PC-9 (cell line): ENCODE measurements around the gene SPHKAP. TPM values are rescaled to one million over a fixed set of nuclear protein-coding genes. Genes with fewer than 3 reads are reported as not detected.
"Not testable (repeated sequence)": the region's sequence is repeated elsewhere in the genome, so short reads cannot be mapped to it uniquely, and the experiment has no call there.

ENCODE experiments used
- BruUV-seq: library from RNA; stranded (reverse); fragments of 400-500 nt; replicated peaks from 2 replicates; lab custom pipeline; 2021; lab: Mats Ljungman, UMichigan
- CTCF ChIA-PET: fragments of 300-600 bp; sonication (Branson Sonifier 250); formaldehyde crosslinking; loops from one replicate; lab custom pipeline; 2022; ENCODE audit warnings: antibody characterized with exemption; lab: Charles Lee
- POLR2A ChIA-PET: fragments of 300-600 bp; sonication (Branson Sonifier 250); formaldehyde crosslinking; loops from one replicate; lab custom pipeline; 2022; ENCODE audit warnings: antibody characterized with exemption; ENCODE audit not compliant: unreplicated experiment; lab: Charles Lee
- DNase-seq, 2 experiments: peaks; one replicate each; pipeline versions ENCODE4 v3.0.0 to v3.0.0-alpha.2; 2015 to 2022; ENCODE audit warnings: mixed read lengths in 1 of 2
- H2AFZ ChIP-seq: fragments of 200-600 bp; sonication (generic); 2 replicates; pipeline ENCODE4 v1.8.1; 2017; ENCODE audit warnings: antibody characterized with exemption
- H3F3A ChIP-seq: fragments of 200-600 bp; sonication (generic); 2 replicates; pipeline ENCODE4 v1.8.1; 2017; ENCODE audit warnings: antibody characterized with exemption, mild to moderate bottlenecking, low read depth; ENCODE audit not compliant: insufficient read depth
- H3K27ac ChIP-seq: fragments of 200-600 bp; sonication (generic); 2 replicates; pipeline ENCODE4 v1.6.1; 2016; ENCODE audit warnings: mixed run types
- H3K27me3 ChIP-seq: fragments of 200-600 bp; sonication (generic); 2 replicates; pipeline ENCODE4 v1.6.1; 2016; ENCODE audit warnings: low read depth, mixed run types; ENCODE audit not compliant: insufficient read depth
- H3K36me3 ChIP-seq: fragments of 200-600 bp; sonication (generic); 2 replicates; pipeline ENCODE4 v1.6.1; 2016; ENCODE audit warnings: low read depth, mixed run types
- H3K4me1 ChIP-seq: fragments of 200-600 bp; sonication (generic); replicated peaks from 2 replicates; pipeline ENCODE4 v1.6.1; 2016; ENCODE audit warnings: mixed run types; ENCODE audit not compliant: insufficient read depth
- H3K4me2 ChIP-seq: fragments of 200-600 bp; sonication (generic); 2 replicates; pipeline ENCODE4 v1.6.1; 2017; ENCODE audit warnings: mixed run types
- H3K4me3 ChIP-seq: fragments of 200-600 bp; sonication (generic); 2 replicates; pipeline ENCODE4 v1.6.1; 2016; ENCODE audit warnings: mixed run types
- H3K79me2 ChIP-seq: fragments of 200-600 bp; sonication (generic); 2 replicates; pipeline ENCODE4 v1.6.1; 2017; ENCODE audit warnings: low read depth, mixed run types
- H3K9me2 ChIP-seq: fragments of 200-600 bp; sonication (generic); 2 replicates; pipeline ENCODE4 v1.8.1; 2017; ENCODE audit warnings: mild to moderate bottlenecking; ENCODE audit not compliant: insufficient read depth
- H3K9me3 ChIP-seq: fragments of 200-600 bp; sonication (generic); 2 replicates; pipeline ENCODE4 v1.8.1; 2016; ENCODE audit warnings: low read depth; ENCODE audit not compliant: insufficient read depth
- H4K20me1 ChIP-seq: fragments of 200-600 bp; sonication (generic); 2 replicates; pipeline ENCODE4 v1.8.1; 2017; ENCODE audit not compliant: insufficient read depth
- EZH2 ChIP-seq: fragments of 200-600 bp; sonication (generic); IDR thresholded peaks from 2 replicates; pipeline ENCODE4 v1.8.0; 2017; ENCODE audit warnings: antibody characterized with exemption, low read depth
- intact Hi-C: fragments of 100-400 bp; cut with micrococcal nuclease; formaldehyde crosslinking; loops from one replicate; pipeline ENCODE4 v1.10.0; 2022; ENCODE audit not compliant: unreplicated experiment
- total RNA-seq: library from RNA; stranded (reverse); gene quantifications from 2 replicates; pipeline ENCODE4 v1.2.3, GENCODE V29; 2021
- TF ChIP-seq, protein P1 (sequence below): fragments of 200-600 bp; sonication (generic); conservative IDR thresholded peaks from 2 replicates; pipeline ENCODE4 v1.6.1; 2017; ENCODE audit warnings: mixed run types, antibody characterized with exemption, mild to moderate bottlenecking, moderate library complexity

Gene SPHKAP
- total RNA-seq, 1 experiment from 2014 or later = not detected

DNA sequence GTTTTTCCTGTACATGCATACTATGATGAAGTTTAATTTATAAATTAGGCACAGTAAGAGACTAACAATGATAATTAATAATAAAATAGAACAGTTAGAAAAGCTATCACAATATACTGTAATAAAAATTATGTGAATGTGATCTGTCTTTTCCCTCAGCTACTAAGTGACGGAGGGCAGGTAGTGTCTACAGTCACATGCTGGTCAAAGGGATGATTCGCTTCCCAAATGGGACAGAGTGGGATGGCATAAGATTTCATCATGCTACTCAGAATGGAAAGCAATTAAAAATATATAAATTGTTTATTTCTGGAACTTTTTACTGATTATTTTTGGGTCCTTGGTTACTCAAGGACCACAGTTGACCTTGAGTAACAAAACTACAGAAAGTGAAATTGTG lies 238.5 kb downstream of the SPHKAP start:
- H4K20me1 ChIP-seq = no peaks in the 10 kb centered on the region
- no peak overlapping the region for H2AFZ ChIP-seq
- H3K4me2 ChIP-seq = no peak overlapping the region
- no peaks in the 10 kb centered on the region for H3K36me3 ChIP-seq
- H3F3A ChIP-seq = no peaks in the 10 kb centered on the region
- no TSS peak for BruUV-seq
- TF ChIP-seq EZH2 = no peak
- TF ChIP-seq, protein P1, sequence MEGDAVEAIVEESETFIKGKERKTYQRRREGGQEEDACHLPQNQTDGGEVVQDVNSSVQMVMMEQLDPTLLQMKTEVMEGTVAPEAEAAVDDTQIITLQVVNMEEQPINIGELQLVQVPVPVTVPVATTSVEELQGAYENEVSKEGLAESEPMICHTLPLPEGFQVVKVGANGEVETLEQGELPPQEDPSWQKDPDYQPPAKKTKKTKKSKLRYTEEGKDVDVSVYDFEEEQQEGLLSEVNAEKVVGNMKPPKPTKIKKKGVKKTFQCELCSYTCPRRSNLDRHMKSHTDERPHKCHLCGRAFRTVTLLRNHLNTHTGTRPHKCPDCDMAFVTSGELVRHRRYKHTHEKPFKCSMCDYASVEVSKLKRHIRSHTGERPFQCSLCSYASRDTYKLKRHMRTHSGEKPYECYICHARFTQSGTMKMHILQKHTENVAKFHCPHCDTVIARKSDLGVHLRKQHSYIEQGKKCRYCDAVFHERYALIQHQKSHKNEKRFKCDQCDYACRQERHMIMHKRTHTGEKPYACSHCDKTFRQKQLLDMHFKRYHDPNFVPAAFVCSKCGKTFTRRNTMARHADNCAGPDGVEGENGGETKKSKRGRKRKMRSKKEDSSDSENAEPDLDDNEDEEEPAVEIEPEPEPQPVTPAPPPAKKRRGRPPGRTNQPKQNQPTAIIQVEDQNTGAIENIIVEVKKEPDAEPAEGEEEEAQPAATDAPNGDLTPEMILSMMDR = no peak
- no peaks in the 10 kb centered on the region for H3K9me3 ChIP-seq
- H3K79me2 ChIP-seq = no peaks in the 10 kb centered on the region
- ChIA-PET POLR2A (no interaction called here), CTCF (no interaction called here)
- intact Hi-C loops = no loop called here
- H3K4me3 ChIP-seq = no peak overlapping the region
- H3K27ac ChIP-seq = no peak overlapping the region
- no peaks in the 10 kb centered on the region for H3K4me1 ChIP-seq
- DNase-seq = no peak
- H3K27me3 ChIP-seq = no peaks in the 10 kb centered on the region
- no peaks in the 10 kb centered on the region for H3K9me2 ChIP-seq

- CTCF ChIA-PET = no interaction called here
- H3K9me3 ChIP-seq = no peaks in the 10 kb centered on the region
- H3K9me2 ChIP-seq = no peaks in the 10 kb centered on the region
- no peaks in the 10 kb centered on the region for H4K20me1 ChIP-seq
- H2AFZ ChIP-seq = no peak overlapping the region
- intact Hi-C loops = no loop called here
- no peaks in the 10 kb centered on the region for H3K36me3 ChIP-seq
- TF ChIP-seq, protein P1 = no peak
- TF ChIP-seq EZH2 = no peak
- no peaks in the 10 kb centered on the region for H3F3A ChIP-seq
- no peaks in the 10 kb centered on the region for H3K79me2 ChIP-seq
- no peaks in the 10 kb centered on the region for H3K27me3 ChIP-seq
- H3K27ac ChIP-seq = no peak overlapping the region
- H3K4me1 ChIP-seq = no peaks in the 10 kb centered on the region
- POLR2A ChIA-PET = no interaction called here
- BruUV-seq = no TSS peak
- no peak for DNase-seq
- H3K4me3 ChIP-seq = no peak overlapping the region
- no peak overlapping the region for H3K4me2 ChIP-seq
Measured at GRCh38 chr2:227942021-227942420, 239.5 kb downstream of the SPHKAP start.

- Histone ChIP-seq H3K9me2 (no peaks in the 10 kb centered on the region), H3F3A (no peaks in the 10 kb centered on the region), H3K4me2 (no peak overlapping the region), H3K36me3 (no peaks in the 10 kb centered on the region), H3K27ac (no peak overlapping the region), H2AFZ (no peak overlapping the region), H3K27me3 (no peaks in the 10 kb centered on the region), H3K9me3 (no peaks in the 10 kb centered on the region), H4K20me1 (no peaks in the 10 kb centered on the region), H3K79me2 (no peaks in the 10 kb centered on the region), H3K4me3 (no peak overlapping the region), H3K4me1 (no peaks in the 10 kb centered on the region)
- DNase-seq = no peak
- intact Hi-C loops = loop anchor here (10.0 kb wide), 1 partner anchor 105 kb away; no protein-coding TSS in a partner anchor
- ChIA-PET CTCF (no interaction called here), POLR2A (no interaction called here)
- BruUV-seq = no TSS peak
- TF ChIP-seq, protein P1 = peak; percentile 71
- TF ChIP-seq EZH2 = no peak
Measured at GRCh38 chr2:227939271-227940027, 242.0 kb downstream of the SPHKAP start.

DNA sequence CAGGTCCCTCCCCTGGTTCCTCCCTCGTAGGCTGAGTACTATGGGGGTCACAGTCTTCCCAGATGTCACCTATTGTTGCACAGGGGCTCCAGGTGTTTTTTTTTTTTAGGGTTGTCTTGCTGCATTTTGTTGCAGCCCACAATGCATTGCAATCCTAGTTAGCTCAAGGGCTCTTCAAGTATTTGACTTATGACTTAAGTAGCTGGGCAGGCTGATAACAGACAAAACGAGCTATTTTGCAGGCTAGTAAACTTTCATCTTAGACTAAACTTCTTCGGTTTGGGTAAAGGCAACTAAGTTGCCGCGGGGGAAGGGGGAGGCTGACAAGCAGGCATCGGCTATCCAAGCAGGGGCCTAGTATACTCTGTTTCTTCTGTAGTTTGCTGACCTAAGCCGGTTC lies 245.2 kb downstream of the SPHKAP start:
- H4K20me1 ChIP-seq, H3K9me2 ChIP-seq, H3K36me3 ChIP-seq, H3K9me3 ChIP-seq, H3K27me3 ChIP-seq, H3K4me3 ChIP-seq, DNase-seq, H3F3A ChIP-seq, H3K4me1 ChIP-seq, H3K27ac ChIP-seq, BruUV-seq, H3K4me2 ChIP-seq, POLR2A ChIA-PET, H3K79me2 ChIP-seq, H2AFZ ChIP-seq: not testable (repeated sequence)
- CTCF ChIA-PET = interaction anchor here (0.6 kb wide), 2 partner anchors 82 to 537 kb away, joined by 4 to 5 read pairs; no protein-coding TSS in a partner anchor
- intact Hi-C loops = loop anchor here (10.0 kb wide), 1 partner anchor 109 kb away; no protein-coding TSS in a partner anchor
